ENCODE data around the gene STT3B.

DNA sequence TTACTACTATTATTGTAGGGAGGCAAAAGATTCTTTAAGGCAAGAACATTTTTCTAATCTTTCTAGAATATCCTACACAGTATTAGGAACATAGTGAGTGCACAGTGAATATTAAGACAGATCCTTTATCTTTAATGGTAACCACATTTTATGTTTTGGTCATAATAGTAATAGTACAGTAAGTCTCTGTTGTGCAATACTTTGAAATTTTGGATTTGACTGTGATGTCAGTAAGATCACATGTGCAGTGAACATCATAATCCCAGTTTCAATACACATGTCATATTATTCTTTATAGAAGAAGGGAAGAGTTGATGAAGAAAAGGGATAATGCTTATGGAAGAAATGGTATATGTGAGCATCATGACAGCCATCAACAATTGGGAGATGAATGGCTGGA is 10.7 kb downstream of the STT3B start:
- TF ChIP-seq, protein P1, sequence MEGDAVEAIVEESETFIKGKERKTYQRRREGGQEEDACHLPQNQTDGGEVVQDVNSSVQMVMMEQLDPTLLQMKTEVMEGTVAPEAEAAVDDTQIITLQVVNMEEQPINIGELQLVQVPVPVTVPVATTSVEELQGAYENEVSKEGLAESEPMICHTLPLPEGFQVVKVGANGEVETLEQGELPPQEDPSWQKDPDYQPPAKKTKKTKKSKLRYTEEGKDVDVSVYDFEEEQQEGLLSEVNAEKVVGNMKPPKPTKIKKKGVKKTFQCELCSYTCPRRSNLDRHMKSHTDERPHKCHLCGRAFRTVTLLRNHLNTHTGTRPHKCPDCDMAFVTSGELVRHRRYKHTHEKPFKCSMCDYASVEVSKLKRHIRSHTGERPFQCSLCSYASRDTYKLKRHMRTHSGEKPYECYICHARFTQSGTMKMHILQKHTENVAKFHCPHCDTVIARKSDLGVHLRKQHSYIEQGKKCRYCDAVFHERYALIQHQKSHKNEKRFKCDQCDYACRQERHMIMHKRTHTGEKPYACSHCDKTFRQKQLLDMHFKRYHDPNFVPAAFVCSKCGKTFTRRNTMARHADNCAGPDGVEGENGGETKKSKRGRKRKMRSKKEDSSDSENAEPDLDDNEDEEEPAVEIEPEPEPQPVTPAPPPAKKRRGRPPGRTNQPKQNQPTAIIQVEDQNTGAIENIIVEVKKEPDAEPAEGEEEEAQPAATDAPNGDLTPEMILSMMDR (IDR thresholded peaks at IDR 0.05): no peak
- TF ChIP-seq ZFX (IDR thresholded peaks at IDR 0.05; ENCODE audit: borderline replicate concordance): no peak

Data from 22Rv1 (cell line).